Activated CD4-positive, alpha-beta memory T cell treated with anti-CD3 and anti-CD28 coated beads for 36 hours (primary cell): ENCODE measurements around the gene MARCHF6. TPM values are rescaled to one million over a fixed set of nuclear protein-coding genes. Genes with fewer than 3 reads are reported as not detected.

Experiments used
- CTCF ChIA-PET: fragments of 350-600 bp; sonication (Branson Sonifier 250); formaldehyde crosslinking; loops from one replicate; lab custom pipeline; 2021; ENCODE audit warnings: antibody characterized with exemption, inconsistent platforms; lab: Charles Lee
- POLR2A ChIA-PET: fragments of 350-600 bp; sonication (Branson Sonifier 250); formaldehyde crosslinking; loops from one replicate; lab custom pipeline; 2021; ENCODE audit warnings: antibody characterized with exemption; lab: Charles Lee
- DNase-seq: peaks from one replicate; pipeline ENCODE4 v3.0.0-alpha.2; 2020
- H3K27ac Mint-ChIP-seq: one replicate; pipeline ENCODE4 v1.8.0; 2021; ENCODE audit warnings: mixed read lengths
- H3K27me3 Mint-ChIP-seq: one replicate; pipeline ENCODE4 v1.8.0; 2021; ENCODE audit warnings: mixed read lengths
- H3K36me3 Mint-ChIP-seq: one replicate; pipeline ENCODE4 v1.8.0; 2021; ENCODE audit warnings: mixed read lengths
- H3K4me1 Mint-ChIP-seq: one replicate; pipeline ENCODE4 v1.8.0; 2021; ENCODE audit warnings: low read depth, mixed read lengths
- H3K4me3 Mint-ChIP-seq: one replicate; pipeline ENCODE4 v1.8.0; 2021; ENCODE audit warnings: mild to moderate bottlenecking, mixed read lengths
- H3K9me3 Mint-ChIP-seq: one replicate; pipeline ENCODE4 v1.8.0; 2021; ENCODE audit warnings: mixed read lengths
- intact Hi-C: fragments of 100-400 bp; cut with micrococcal nuclease; formaldehyde crosslinking; loops from one replicate; pipeline ENCODE4 v1.15.1; 2023
- total RNA-seq, 2 experiments: library from RNA; stranded (reverse); gene quantifications; one replicate each; pipeline ENCODE4 v1.2.3, GENCODE V29; 2021

The MARCHF6 gene
- total RNA-seq, 2 experiments from 2014 or later, result 103 to 108 TPM

- Mint-ChIP-seq H3K27me3 (peaks cover 23% of the 10 kb centered on the region), H3K36me3 (no peaks in the 10 kb centered on the region), H3K9me3 (no peaks in the 10 kb centered on the region), H3K4me1 (peaks cover 4% of the 10 kb centered on the region), H3K27ac (no peak overlapping the region), H3K4me3 (no peak overlapping the region)
- CTCF ChIA-PET, result interaction anchor here (1.6 kb wide), 1 partner anchor 46 kb away, joined by 7 read pairs; no protein-coding TSS in a partner anchor
- no peak for DNase-seq
- intact Hi-C loops, result no loop called here
- POLR2A ChIA-PET, result no interaction called here
Measured at GRCh38 chr5:10329446-10329819, 24.1 kb upstream of the MARCHF6 start.

DNA sequence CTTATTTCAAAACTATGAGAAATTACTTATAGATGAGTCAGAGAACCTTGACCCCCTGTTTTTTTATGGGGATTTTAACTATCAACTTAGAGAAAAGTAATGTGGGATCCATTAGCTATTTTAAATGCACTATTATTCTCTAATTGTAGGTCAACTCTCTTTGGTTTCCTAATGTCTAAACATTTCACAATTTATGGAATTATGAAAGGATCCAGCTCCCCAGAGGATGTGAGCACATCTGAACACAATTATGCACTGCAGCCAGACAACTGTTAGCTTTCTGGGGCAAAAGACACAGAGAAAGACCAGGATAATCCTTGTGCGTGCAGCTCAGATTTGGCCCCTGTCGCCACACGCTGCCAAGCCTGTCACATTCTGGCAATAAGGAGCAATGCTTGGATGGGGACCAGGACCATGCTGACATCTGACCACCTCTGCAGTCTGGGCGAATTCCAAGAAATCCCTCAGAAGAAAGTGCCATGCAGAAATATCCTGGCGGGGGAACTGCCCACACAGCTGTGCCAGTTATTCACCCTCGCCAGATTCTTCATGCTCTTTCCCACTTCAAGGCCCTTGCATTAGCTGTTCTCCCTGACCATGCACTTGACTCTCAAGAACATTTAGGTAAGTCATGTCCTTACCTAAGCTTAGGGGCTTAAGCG lies 23.5 kb upstream of the MARCHF6 start:
- no peaks in the 10 kb centered on the region for H3K36me3 Mint-ChIP-seq
- peaks cover 28% of the 10 kb centered on the region for H3K27me3 Mint-ChIP-seq
- peaks cover 4% of the 10 kb centered on the region for H3K4me1 Mint-ChIP-seq
- intact Hi-C loops, result no loop called here
- H3K9me3 Mint-ChIP-seq, result no peaks in the 10 kb centered on the region
- CTCF ChIA-PET, result interaction anchor here (1.6 kb wide), 1 partner anchor 46 kb away, joined by 7 read pairs; no protein-coding TSS in a partner anchor
- H3K27ac Mint-ChIP-seq, result no peak overlapping the region
- POLR2A ChIA-PET, result no interaction called here
- H3K4me3 Mint-ChIP-seq, result no peak overlapping the region
- DNase-seq, result no peak

DNA sequence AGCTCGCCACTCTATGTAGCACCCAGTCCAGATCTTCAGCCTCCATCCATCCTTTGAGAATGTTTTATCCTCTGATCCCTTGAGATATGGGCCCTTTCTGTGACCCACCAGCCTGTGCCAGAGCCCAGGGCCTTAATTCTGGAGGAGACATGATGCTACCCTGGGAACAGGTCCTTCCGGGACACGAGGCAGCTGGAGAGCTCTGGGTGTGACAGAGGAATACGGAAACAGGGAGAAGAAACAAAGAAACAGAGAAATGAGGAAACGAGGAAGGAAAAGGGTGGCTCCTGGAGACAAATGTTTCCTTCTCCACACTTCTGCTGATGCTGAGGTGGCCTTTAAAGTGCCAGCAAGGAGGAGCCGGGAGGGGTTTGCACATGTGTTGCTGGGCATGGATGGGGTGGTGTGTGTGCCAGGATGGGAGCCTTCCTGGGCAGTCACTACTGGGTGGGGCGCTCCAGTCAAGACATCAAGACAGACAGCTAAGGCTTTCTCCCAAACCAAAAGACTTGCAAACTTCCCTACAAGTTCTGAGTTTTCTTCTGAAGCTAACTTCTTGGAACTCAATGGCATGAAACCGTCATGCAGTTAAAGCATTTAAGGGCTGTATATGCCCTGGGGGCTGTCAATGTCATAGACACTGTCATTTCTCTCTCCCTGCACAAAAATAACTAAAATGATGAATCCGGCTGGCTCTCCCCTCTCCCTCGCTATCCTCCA lies 22.8 kb upstream of the MARCHF6 start:
- Mint-ChIP-seq H3K4me1 (peaks cover 4% of the 10 kb centered on the region), H3K36me3 (no peaks in the 10 kb centered on the region), H3K9me3 (no peaks in the 10 kb centered on the region), H3K27ac (no peak overlapping the region), H3K4me3 (no peak overlapping the region), H3K27me3 (peaks cover 29% of the 10 kb centered on the region)
- DNase-seq, result no peak
- ChIA-PET CTCF (interaction anchor here (1.6 kb wide), 1 partner anchor 47 kb away, joined by 7 read pairs; no protein-coding TSS in a partner anchor), POLR2A (no interaction called here)
- intact Hi-C loops, result no loop called here

DNA sequence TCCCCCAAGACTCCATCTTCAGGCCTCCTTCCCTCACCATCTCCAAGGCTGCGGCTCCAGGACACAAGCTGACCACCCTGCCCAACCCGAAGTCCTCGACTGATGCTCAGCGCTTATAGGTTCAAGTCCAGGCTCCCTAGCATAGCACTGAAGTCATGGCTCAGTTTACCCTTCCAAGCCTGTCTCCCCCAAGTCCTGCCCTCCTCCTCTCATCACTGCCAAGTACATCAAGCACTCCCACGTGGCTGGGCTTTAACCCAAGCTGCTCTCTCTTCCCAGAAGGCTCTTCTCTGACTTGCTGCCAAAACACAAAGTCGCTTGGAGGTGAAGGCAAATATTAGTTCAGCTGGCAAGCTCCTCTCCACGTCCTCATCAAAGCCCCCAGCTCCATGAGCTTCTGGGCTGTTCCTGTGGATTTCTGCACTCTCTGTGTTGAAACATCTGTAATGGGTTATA lies 22.1 kb upstream of the MARCHF6 start:
- no peak overlapping the region for H3K27ac Mint-ChIP-seq
- ChIA-PET CTCF (no interaction called here), POLR2A (no interaction called here)
- no peak overlapping the region for H3K4me3 Mint-ChIP-seq
- no peak for DNase-seq
- H3K9me3 Mint-ChIP-seq, result no peaks in the 10 kb centered on the region
- no peaks in the 10 kb centered on the region for H3K36me3 Mint-ChIP-seq
- intact Hi-C loops, result no loop called here
- peaks cover 31% of the 10 kb centered on the region for H3K27me3 Mint-ChIP-seq
- peaks cover 4% of the 10 kb centered on the region for H3K4me1 Mint-ChIP-seq

DNA sequence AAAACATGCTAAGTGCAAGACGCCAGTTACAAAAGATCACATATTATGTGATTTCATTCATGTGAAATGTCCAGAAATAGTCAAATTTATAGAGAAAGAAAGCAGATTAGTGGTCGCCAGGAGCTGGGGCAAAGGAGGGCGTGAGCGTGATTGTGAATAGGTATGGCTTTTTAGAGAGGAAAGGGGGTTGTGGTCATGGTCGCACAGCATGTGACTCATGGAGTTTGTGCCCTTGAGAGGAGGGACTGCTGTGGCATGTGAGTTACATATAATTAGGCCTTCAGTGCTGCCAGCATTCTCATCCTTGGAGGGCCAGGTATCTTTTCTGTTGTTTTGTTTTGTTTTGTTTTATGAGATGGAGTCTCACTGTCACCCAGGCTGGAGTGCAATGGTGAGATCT lies 21.2 kb upstream of the MARCHF6 start:
- no peak overlapping the region for H3K27ac Mint-ChIP-seq
- DNase-seq, result no peak
- no peak overlapping the region for H3K4me3 Mint-ChIP-seq
- H3K27me3 Mint-ChIP-seq, result peaks cover 31% of the 10 kb centered on the region
- POLR2A ChIA-PET, result interaction anchor here (0.6 kb wide), 1 partner anchor 77 kb away, joined by 3 read pairs; no protein-coding TSS in a partner anchor
- H3K4me1 Mint-ChIP-seq, result peaks cover 4% of the 10 kb centered on the region
- intact Hi-C loops, result no loop called here
- no peaks in the 10 kb centered on the region for H3K36me3 Mint-ChIP-seq
- H3K9me3 Mint-ChIP-seq, result no peaks in the 10 kb centered on the region
- CTCF ChIA-PET, result no interaction called here

DNA sequence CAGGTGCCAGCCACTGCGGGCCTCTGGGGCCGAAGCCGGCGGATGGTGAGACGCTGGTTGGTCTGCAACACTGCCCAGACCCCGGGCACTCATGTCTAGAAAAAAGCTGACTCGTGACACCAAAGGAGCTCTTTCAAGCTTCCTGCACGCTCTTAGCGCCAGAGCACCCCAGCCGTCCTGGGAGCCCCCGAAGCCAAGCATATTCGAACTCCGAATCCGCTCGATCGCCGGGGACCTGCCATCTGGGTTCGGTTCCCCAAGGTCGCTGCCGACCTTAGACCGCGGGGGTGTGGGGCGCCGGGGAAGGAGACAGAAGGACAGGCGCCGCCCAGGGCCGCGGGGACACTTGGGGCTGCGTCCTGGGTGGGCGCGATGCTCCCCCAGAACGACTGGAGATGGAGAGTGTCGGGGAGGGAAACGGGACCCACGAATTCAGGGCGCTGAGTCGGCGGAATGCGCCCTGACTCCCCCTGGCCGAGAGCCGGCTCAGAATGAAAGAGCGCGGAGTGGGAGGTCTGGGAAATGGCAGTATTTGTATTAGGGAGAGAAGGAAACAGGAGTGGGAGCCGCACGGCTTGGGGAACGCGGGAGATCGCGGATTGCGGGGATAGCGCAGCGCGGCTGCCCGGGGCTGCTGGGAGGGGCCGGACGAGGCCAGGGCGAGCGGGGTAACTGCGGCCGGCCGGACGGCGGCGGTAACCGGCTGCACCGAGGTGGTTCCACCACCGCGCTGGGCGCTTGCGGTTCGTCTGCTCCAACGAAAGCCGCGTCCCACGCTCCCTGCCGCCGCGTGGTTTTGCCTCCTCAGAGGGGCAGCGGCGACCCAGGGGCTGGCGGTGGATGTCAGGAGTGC lies 20.1 kb upstream of the MARCHF6 start:
- Mint-ChIP-seq H3K27ac (no peak overlapping the region), H3K9me3 (no peaks in the 10 kb centered on the region), H3K36me3 (no peaks in the 10 kb centered on the region), H3K4me1 (peaks cover 4% of the 10 kb centered on the region), H3K4me3 (peak overlapping the region; percentile 69), H3K27me3 (peaks cover 31% of the 10 kb centered on the region)
- intact Hi-C loops, result no loop called here
- no peak for DNase-seq
- ChIA-PET CTCF (no interaction called here), POLR2A (no interaction called here)

- POLR2A ChIA-PET, result no interaction called here
- peaks cover 4% of the 10 kb centered on the region for H3K4me1 Mint-ChIP-seq
- H3K27me3 Mint-ChIP-seq, result peaks cover 31% of the 10 kb centered on the region
- intact Hi-C loops, result no loop called here
- no peaks in the 10 kb centered on the region for H3K36me3 Mint-ChIP-seq
- no peak overlapping the region for H3K4me3 Mint-ChIP-seq
- no peaks in the 10 kb centered on the region for H3K9me3 Mint-ChIP-seq
- CTCF ChIA-PET, result no interaction called here
- no peak overlapping the region for H3K27ac Mint-ChIP-seq
- DNase-seq, result no peak
Measured at GRCh38 chr5:10334831-10335230, 18.7 kb upstream of the MARCHF6 start.

DNA sequence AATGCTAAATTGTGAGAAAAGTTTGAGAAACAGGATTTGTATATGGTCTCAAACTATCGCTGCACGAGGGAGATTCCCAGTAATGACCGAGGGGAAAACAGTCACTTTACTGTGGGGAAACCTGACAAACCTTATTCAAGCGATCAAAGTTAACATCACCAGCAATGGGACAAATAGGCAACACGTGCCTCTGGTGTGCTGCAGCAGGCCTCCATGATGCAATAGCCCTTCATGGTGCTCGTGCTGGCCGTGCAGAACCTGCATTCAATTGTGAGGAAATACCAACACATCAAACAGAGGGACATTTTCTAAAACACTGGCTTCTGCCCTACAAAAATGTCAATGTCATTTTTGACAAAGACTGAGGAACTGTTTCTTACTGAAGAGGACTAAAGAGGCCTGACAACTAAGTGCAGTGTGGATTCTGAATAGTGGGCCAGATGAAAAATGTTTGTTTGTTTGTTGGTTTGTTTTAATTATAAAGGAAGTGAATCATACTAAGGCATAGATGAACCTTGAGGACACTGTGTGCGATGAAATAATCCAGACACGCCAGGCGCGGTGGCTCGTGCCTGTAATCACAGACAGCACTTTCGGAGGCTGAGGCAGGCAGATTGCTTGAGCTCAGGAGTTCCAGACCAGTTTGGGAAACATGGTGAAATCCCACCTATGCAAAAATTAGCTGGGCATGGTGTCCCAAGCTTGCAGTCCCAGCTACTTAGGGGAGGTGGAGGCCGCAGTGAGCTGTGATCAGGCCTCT lies 17.6 kb upstream of the MARCHF6 start:
- intact Hi-C loops, result no loop called here
- H3K27me3 Mint-ChIP-seq, result peaks cover 31% of the 10 kb centered on the region
- no peaks in the 10 kb centered on the region for H3K9me3 Mint-ChIP-seq
- H3K4me3 Mint-ChIP-seq, result no peak overlapping the region
- ChIA-PET CTCF (no interaction called here), POLR2A (no interaction called here)
- H3K36me3 Mint-ChIP-seq, result no peaks in the 10 kb centered on the region
- H3K27ac Mint-ChIP-seq, result no peak overlapping the region
- DNase-seq, result no peak
- peaks cover 4% of the 10 kb centered on the region for H3K4me1 Mint-ChIP-seq

DNA sequence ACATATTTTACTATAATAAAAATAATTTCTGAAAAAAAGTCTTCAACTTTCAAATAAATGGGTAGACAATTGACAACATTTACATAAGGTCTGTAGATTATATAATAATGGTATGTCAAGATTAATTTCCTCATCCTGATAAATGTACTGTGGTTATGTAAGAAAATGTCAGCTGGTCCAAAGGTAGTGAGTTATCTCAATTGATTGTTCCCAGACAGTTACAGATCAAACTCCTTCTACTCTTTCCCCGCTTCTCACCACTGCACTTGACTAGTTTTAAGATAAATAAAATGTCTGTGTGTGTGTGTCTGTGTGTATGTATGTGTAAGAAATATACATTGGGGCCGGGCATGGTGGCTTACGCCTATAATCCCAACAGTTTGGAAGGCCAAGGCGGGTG lies 16.4 kb upstream of the MARCHF6 start:
- no peak overlapping the region for H3K27ac Mint-ChIP-seq
- H3K36me3 Mint-ChIP-seq, result no peaks in the 10 kb centered on the region
- H3K4me1 Mint-ChIP-seq, result peaks cover 4% of the 10 kb centered on the region
- no peak overlapping the region for H3K4me3 Mint-ChIP-seq
- peaks cover 22% of the 10 kb centered on the region for H3K27me3 Mint-ChIP-seq
- DNase-seq, result no peak
- POLR2A ChIA-PET, result no interaction called here
- H3K9me3 Mint-ChIP-seq, result no peaks in the 10 kb centered on the region
- CTCF ChIA-PET, result no interaction called here
- intact Hi-C loops, result no loop called here

- Mint-ChIP-seq H3K27me3 (peaks cover 17% of the 10 kb centered on the region), H3K36me3 (no peaks in the 10 kb centered on the region), H3K4me3 (no peak overlapping the region), H3K9me3 (no peaks in the 10 kb centered on the region), H3K4me1 (peaks cover 4% of the 10 kb centered on the region), H3K27ac (no peak overlapping the region)
- no peak for DNase-seq
- intact Hi-C loops, result no loop called here
- ChIA-PET CTCF (no interaction called here), POLR2A (no interaction called here)
Measured at GRCh38 chr5:10337986-10338385, 15.5 kb upstream of the MARCHF6 start.

DNA sequence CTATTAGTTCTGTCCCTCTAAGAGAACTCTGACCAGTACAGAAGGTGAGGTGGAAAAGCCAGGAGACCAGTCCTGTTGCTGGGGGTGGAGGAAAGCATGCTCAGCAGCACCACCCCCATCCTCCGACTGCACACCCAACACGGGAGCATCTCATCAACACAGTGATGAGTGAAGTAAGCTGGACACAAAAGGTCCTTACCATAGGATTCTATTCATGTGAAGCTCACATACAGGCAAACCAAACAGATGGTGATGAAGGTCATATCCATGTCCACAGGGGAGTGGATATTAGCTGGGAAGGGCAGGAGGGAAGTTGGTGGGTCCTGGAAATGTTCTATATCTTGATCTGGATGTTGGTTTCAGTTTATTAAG lies 14.8 kb upstream of the MARCHF6 start:
- H3K27me3 Mint-ChIP-seq, result peaks cover 11% of the 10 kb centered on the region
- POLR2A ChIA-PET, result no interaction called here
- CTCF ChIA-PET, result no interaction called here
- no peaks in the 10 kb centered on the region for H3K4me1 Mint-ChIP-seq
- H3K4me3 Mint-ChIP-seq, result no peak overlapping the region
- H3K9me3 Mint-ChIP-seq, result no peaks in the 10 kb centered on the region
- intact Hi-C loops, result no loop called here
- DNase-seq, result no peak
- no peak overlapping the region for H3K27ac Mint-ChIP-seq
- H3K36me3 Mint-ChIP-seq, result no peaks in the 10 kb centered on the region
